Ovary (tissue), 3 donors: ENCODE results near the gene DDAH2.

Experiments
- CTCF ChIP-seq, 3 donors: fragments of 450-650 bp in 2 of 3; fragments of 200-600 bp in 1 of 3; IDR thresholded peaks; one replicate each; pipeline versions ENCODE4 v1.5.1 to v1.8.0; 2016 to 2022; ENCODE audit warnings: antibody characterized with exemption in 3 of 3, mild to moderate bottlenecking in 1 of 3
- POLR2A ChIP-seq: fragments of 450-650 bp; IDR thresholded peaks from one replicate; pipeline ENCODE4 v1.6.1; 2017; ENCODE audit warnings: antibody characterized with exemption, mild to moderate bottlenecking, moderate library complexity
- donor health status: DM: no; HTN: no; CAD: no.

- TF ChIP-seq CTCF (IDR thresholded peaks at IDR 0.05) (no peak), POLR2A (no peak)
Measured at GRCh38 chr6:31771992-31772358, 42.9 kb upstream of the DDAH2 start.
